GM21447 (cell line): ENCODE data around the gene STAG2.
"Not testable (repeated sequence)": the region's sequence is repeated elsewhere in the genome, so short reads cannot be mapped to it uniquely, and the experiment has no call there.

Experiments used
- ATAC-seq: cut with Tn5 transposase; IDR thresholded peaks from one replicate; pipeline ENCODE4 v1.9.1; 2021; ENCODE audit not compliant: unreplicated experiment

STAG2 gene

GRCh38 chrX:123961268-123962005, at the start of gene STAG2:
TSS of gene STAG2 (plus strand) at chrX:123961706. CDS start at chrX:124022628, 60,922 bp downstream.
- ATAC-seq: no peak

DNA sequence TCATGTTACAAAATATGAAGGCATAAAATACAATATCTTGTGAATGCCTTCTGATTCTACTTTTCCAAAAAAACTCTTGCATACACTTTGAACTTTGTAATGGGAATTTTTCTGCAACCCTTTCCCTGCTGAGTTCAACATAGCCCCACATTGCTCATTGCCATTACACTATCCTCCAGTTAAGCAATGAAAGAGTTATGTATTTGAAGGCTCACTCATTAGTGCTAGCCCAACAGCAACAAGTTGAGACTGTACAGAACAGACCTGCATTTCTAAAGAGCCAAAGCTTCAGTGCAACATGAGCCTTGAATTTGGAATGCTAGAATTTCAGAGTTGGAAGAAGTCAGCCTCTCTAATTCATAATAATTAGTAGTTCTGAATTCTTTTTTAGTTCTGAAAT, 44.4 kb upstream of the STAG2 start:
- ATAC-seq: no peak

DNA sequence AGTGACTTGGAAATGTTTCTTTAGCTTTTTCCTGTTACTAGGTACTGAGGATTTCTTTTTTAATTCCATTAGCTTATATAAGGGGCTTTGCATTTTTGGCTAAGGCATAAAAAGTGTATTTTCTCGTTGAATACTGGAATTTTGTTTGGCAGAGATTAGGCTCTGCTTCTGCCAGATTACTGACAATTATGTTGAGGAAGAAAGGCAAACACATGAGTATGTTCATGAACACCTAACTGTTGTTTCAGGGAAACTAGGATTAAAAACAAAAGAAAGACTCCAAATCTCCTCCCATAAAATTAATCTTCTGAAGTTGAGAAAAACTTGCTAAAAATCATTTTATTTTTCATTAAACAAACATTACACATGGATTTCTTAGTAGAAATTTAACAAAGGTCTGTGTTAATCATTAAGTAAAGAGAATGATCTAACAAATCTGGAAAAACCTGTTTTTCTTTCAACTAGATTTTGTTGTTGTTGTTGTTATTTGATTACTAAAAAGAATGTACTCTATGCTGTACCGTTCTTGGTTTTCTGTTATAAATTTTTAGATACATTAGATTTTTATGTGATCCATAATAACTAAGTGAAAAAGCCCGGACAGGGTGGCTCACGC, 43.3 kb upstream of the STAG2 start:
- ATAC-seq: no peak

- no peak for ATAC-seq
Observed at GRCh38 chrX:123920105-123920785, 41.3 kb upstream of the STAG2 start.

GRCh38 chrX:123923211-123923610, 38.3 kb upstream of the STAG2 start:
- ATAC-seq: no peak

- ATAC-seq: no peak
Observed at GRCh38 chrX:123924186-123924585, 37.3 kb upstream of the STAG2 start.

- no peak for ATAC-seq
Observed at GRCh38 chrX:123927845-123928244, 33.7 kb upstream of the STAG2 start.

GRCh38 chrX:123932055-123932454, 29.5 kb upstream of the STAG2 start:
- not testable (repeated sequence) for ATAC-seq

DNA sequence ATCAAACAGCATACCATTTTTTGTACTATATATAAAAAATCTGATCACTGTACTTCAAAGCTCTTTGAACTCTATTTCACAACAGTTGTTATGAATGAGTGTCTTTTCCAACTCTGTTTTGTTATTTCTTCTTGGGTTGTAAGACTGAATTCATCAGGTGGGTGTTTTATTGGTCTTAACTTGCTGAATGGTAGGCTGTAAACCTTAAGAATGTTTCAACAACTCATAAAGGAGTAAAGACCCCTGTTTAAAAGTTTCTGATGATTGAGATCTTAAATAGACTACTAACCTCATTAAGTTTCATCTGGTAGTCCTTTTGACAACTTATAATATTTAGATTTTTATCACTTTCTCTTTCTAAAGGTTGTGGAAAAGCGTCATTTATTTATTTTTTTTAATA, 18.4 kb upstream of the STAG2 start:
- no peak for ATAC-seq

GRCh38 chrX:123943488-123943887, 18.0 kb upstream of the STAG2 start:
- no peak for ATAC-seq

- no peak for ATAC-seq
Observed at GRCh38 chrX:123949846-123950245, 11.7 kb upstream of the STAG2 start.

- no peak for ATAC-seq
Observed at GRCh38 chrX:123959281-123960063, 2.0 kb upstream of the STAG2 start.

- ATAC-seq: no peak
Observed at GRCh38 chrX:123960956-123961267, 594 bp upstream of the STAG2 start.

DNA sequence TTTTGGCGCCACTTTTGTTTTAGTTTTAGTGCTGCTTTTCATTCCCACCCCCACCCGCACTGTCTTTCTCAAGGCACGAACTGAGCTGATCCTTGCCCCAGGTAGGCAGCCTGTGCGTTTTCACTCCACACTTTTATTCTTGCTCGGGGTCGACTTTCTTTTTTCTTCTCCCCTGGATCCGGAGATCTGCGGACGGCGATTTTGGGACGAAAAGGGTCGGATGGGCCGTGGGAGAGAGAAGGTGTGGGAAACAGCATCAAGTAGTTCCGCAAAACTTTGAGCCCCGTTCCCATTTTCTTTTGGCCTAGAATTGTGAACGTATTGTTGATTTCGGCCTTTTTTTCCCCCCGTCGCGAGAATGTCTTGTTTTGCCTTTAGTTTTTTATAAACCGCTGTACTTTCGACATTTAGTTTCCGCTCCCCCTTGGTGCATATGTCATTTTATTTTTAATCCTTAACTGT, 531 bp downstream of the STAG2 start:
- ATAC-seq: no peak

- ATAC-seq: peak; percentile 50
Observed at GRCh38 chrX:123962794-123963373, 1.4 kb downstream of the STAG2 start.

DNA sequence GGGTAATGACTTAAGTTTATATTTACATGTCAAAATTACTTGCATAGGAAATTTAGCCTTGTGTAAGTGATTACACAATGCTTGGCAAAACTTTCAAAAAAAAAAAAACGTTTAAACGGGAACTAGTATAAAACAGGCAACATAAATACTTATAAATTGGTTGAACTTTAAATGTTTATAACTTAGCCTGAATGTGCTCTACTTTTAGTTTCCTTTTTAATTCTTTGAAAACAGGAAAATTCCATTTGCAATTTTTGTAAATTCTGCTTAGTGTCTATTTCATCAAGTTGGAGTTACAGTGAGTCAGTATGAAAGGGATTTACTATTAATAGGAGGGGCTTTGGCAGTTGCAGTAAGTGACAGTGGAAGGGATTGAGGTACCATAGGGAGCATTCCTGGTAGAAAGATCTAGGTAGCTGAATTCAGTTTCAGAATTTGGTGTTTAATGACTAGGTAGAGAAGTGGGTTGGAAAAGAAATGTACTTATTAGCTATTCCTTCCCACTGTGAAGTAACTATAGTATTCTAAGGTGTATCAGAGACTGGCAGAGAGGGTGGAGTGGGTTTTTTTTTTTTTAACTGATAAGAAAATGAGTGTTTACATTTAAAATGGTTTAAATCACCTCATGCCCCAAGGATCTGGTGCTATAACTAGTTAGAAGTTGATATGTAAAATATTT, 2.8 kb downstream of the STAG2 start:
- ATAC-seq: no peak

- no peak for ATAC-seq
Observed at GRCh38 chrX:123965712-123966111, 4.2 kb downstream of the STAG2 start.

- no peak for ATAC-seq
Observed at GRCh38 chrX:123967497-123967896, 6.0 kb downstream of the STAG2 start.

GRCh38 chrX:123968383-123969050, 7.0 kb downstream of the STAG2 start:
- ATAC-seq: no peak

- no peak for ATAC-seq
Observed at GRCh38 chrX:123971982-123972381, 10.5 kb downstream of the STAG2 start.
